Measurements from ENCODE around the gene VRK1. TPM values are rescaled to one million over a fixed set of nuclear protein-coding genes. Genes with fewer than 3 reads are reported as not detected.

The VRK1 gene
- total and polyA plus RNA-seq, 3 experiments from 2014 or later: 36.6 to 72.2 (median 67.0) TPM

DNA sequence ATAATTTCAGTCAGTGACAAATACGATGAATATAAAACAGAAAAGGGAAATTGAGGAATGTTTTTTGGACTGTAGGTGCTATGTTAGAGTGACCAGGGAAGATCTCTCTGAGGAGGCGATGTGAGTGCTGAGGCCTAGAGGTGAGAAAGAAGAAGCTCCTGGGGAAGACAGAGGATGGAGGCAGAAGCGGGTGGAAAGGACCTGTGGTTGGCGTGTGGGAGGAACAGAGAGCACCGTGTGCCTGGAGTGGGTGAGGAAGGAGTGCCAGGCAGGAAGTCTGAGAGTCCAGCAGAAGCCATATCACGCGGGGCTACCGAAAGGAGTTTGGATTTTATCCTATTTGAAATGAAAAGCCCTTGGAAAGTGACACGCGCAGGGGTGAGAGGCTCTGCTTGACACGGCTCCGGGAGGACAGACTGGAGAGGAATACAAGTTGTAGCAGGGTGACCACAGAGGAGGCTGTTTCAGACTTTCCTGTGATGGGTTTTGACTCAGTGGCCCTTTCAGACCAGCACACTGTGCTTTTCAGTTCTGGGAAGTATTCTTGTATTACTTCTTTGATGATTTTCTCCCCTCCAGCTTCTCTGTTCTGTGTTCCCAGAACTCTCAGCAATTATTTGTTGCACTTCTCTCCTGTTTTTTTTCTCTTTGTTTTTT is 96.9 kb downstream of the VRK1 start:
- no peaks in the 10 kb centered on the region for H3K27me3 ChIP-seq (ENCODE audit: insufficient read depth, low read length, poor library complexity, severe bottlenecking)
- no peaks in the 10 kb centered on the region for H3K36me3 ChIP-seq (ENCODE audit: insufficient read depth, low read length)
- H3K4me3 ChIP-seq (ENCODE audit: low read length): no peak overlapping the region
- no peaks in the 10 kb centered on the region for H3K4me1 ChIP-seq (ENCODE audit: insufficient read depth, low read length)
- Mint-ChIP-seq H3K36me3 (peaks cover 3 to 6% (median 5%) of the 10 kb centered on the region in 3 donors), H3K4me1 (no peaks in the 10 kb centered on the region), H3K9me3 (no peaks in the 10 kb centered on the region), H3K27ac (peak overlapping the region in 1 of 8 donors; percentile 43), H3K4me3 (no peak overlapping the region), H3K27me3 (no peaks in the 10 kb centered on the region)
- no peaks in the 10 kb centered on the region for H3K9me3 ChIP-seq (ENCODE audit: low read length)
- ChIA-PET CTCF (no interaction called here), POLR2A (interaction anchor here (0.6 kb wide), 1 partner anchor 36 kb away, joined by 3 read pairs; no protein-coding TSS in a partner anchor)
- DNase-seq: no peak
- H3K27ac ChIP-seq (ENCODE audit: low read depth, low read length): no peak overlapping the region

DNA sequence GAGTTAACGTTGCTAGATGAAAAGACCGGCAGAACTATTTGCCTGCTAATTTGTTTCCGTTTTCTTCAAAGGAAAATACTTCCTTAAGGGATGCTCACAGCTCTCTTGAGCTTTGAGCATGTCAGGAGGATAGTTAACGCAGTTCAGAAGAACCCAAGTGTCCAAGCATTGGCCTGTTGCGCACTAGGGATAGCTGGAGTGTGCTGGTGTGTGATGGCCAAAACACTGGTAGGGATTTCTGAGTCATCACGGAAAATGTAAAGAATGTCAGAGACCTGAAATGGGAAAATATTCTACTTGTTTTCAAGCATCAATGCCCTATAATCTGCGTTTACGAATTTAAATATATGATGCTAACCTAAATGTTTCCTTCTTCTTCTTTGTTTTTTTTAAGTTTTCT is 97.8 kb downstream of the VRK1 start:
- Histone ChIP-seq H3K27ac (ENCODE audit: low read depth, low read length) (no peak overlapping the region), H3K27me3 (ENCODE audit: insufficient read depth, low read length, poor library complexity, severe bottlenecking) (no peaks in the 10 kb centered on the region), H3K36me3 (ENCODE audit: insufficient read depth, low read length) (no peaks in the 10 kb centered on the region), H3K9me3 (ENCODE audit: low read length) (no peaks in the 10 kb centered on the region), H3K4me1 (ENCODE audit: insufficient read depth, low read length) (no peaks in the 10 kb centered on the region), H3K4me3 (ENCODE audit: low read length) (no peak overlapping the region)
- H3K27me3 Mint-ChIP-seq: no peaks in the 10 kb centered on the region
- H3K36me3 Mint-ChIP-seq: peaks cover 3 to 11% (median 5%) of the 10 kb centered on the region in 3 donors
- no peak overlapping the region for H3K4me3 Mint-ChIP-seq
- ChIA-PET POLR2A (no interaction called here), CTCF (no interaction called here)
- no peaks in the 10 kb centered on the region for H3K4me1 Mint-ChIP-seq
- peak overlapping the region in 1 of 8 donors; percentile 34 for H3K27ac Mint-ChIP-seq
- DNase-seq: no peak
- no peaks in the 10 kb centered on the region for H3K9me3 Mint-ChIP-seq

DNA sequence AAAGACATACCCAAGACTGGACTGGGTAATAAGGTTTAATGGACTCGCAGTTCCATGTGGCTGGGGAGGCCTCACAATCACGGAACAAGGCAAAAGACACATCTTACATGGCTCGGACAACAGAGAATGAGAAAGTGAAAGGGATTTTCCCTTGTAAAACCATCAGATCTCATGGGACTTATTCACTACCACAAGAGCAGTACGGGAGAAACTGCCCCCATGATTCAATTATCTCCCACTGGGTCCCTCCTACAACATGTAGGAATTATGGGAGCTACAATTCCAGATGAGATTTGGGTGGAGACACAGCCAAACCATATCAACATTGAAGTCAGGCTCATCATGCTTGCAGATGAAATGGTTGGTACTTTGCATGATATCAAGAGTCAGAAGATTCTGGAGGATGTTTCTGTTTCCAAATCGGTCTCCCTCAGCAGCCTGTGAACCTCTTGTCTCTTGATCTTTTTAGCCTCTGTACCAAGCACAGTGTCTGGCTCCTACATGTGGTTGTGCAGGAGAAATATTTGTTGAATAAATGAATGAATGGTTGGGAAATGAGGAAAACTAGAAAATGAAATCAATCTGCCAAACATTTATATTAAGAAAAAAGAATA is 98.6 kb downstream of the VRK1 start:
- no peaks in the 10 kb centered on the region for H3K27me3 Mint-ChIP-seq

DNA sequence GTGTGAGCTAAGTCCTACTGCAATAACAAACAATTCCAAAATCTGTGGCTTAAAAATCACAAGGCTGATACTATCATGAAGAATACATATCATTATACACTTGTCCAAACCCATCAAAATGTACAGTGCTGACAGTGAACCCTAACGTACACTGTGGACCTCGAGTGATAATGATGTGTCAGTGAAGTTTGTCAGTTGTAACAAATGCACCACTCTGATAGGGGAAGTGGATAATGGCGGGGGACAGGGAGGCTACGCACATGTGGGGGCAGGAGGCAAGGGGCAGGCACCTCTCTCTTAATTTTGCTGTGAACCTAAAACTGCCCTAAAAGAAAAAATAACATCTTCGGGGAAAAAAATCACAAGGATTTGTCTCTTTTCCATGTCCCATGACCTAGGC is 100.0 kb downstream of the VRK1 start:
- Histone ChIP-seq H3K27me3 (ENCODE audit: insufficient read depth, low read length, poor library complexity, severe bottlenecking) (no peaks in the 10 kb centered on the region), H3K27ac (ENCODE audit: low read depth, low read length) (no peak overlapping the region), H3K4me3 (ENCODE audit: low read length) (no peak overlapping the region), H3K9me3 (ENCODE audit: low read length) (no peaks in the 10 kb centered on the region), H3K4me1 (ENCODE audit: insufficient read depth, low read length) (no peaks in the 10 kb centered on the region), H3K36me3 (ENCODE audit: insufficient read depth, low read length) (no peaks in the 10 kb centered on the region)
- H3K4me3 Mint-ChIP-seq: no peak overlapping the region
- ChIA-PET POLR2A (no interaction called here), CTCF (no interaction called here)
- no peaks in the 10 kb centered on the region for H3K4me1 Mint-ChIP-seq
- H3K27ac Mint-ChIP-seq: no peak overlapping the region
- DNase-seq: no peak
- H3K9me3 Mint-ChIP-seq: no peaks in the 10 kb centered on the region
- H3K36me3 Mint-ChIP-seq: peaks cover 3 to 11% (median 5%) of the 10 kb centered on the region in 3 donors
- peaks cover 0 to 1% of the 10 kb centered on the region in 2 donors for H3K27me3 Mint-ChIP-seq

More for the DNA sequence above, 98.6 kb downstream of the VRK1 start:
- Histone ChIP-seq H3K27ac (ENCODE audit: low read depth, low read length) (no peak overlapping the region), H3K4me1 (ENCODE audit: insufficient read depth, low read length) (no peaks in the 10 kb centered on the region), H3K4me3 (ENCODE audit: low read length) (no peak overlapping the region), H3K27me3 (ENCODE audit: insufficient read depth, low read length, poor library complexity, severe bottlenecking) (no peaks in the 10 kb centered on the region), H3K36me3 (ENCODE audit: insufficient read depth, low read length) (no peaks in the 10 kb centered on the region), H3K9me3 (ENCODE audit: low read length) (no peaks in the 10 kb centered on the region)
- no peak overlapping the region for H3K27ac Mint-ChIP-seq
- H3K9me3 Mint-ChIP-seq: no peaks in the 10 kb centered on the region
- H3K4me3 Mint-ChIP-seq: no peak overlapping the region
- no peaks in the 10 kb centered on the region for H3K4me1 Mint-ChIP-seq
- ChIA-PET CTCF (no interaction called here), POLR2A (no interaction called here)
- no peak for DNase-seq
- H3K36me3 Mint-ChIP-seq: peaks cover 3 to 11% (median 5%) of the 10 kb centered on the region in 3 donors

DNA sequence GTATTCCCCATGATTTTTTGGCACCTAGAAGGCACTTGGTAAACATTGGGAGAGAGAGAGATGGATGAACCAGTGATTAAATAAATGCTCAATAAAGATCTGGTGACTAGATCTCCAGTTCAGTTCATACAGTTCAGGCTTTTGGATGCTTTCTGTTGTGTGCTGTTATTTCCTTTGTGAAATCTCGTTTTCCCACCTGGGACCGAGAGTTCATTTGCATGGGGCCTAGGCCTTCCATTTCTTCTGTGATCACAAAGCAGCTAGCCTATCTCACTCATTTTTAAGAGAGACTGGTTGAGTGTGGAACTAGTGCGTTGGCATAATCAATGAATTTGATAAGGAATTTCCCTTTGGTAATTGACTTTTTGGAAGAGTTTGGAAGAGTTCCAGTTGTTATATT is 104.0 kb downstream of the VRK1 start:
- POLR2A ChIA-PET: no interaction called here
- no peaks in the 10 kb centered on the region for H3K4me1 ChIP-seq (ENCODE audit: insufficient read depth, low read length)
- H3K4me3 ChIP-seq (ENCODE audit: low read length): no peak overlapping the region
- H3K36me3 Mint-ChIP-seq: peaks cover 1 to 5% (median 2%) of the 10 kb centered on the region in 3 donors
- no peak for DNase-seq
- H3K36me3 ChIP-seq (ENCODE audit: insufficient read depth, low read length): no peaks in the 10 kb centered on the region
- no peak overlapping the region for H3K27ac ChIP-seq (ENCODE audit: low read depth, low read length)
- CTCF ChIA-PET: no interaction called here
- H3K4me3 Mint-ChIP-seq: no peak overlapping the region
- H3K27ac Mint-ChIP-seq: no peak overlapping the region
- no peaks in the 10 kb centered on the region for H3K4me1 Mint-ChIP-seq
- H3K27me3 ChIP-seq (ENCODE audit: insufficient read depth, low read length, poor library complexity, severe bottlenecking): no peaks in the 10 kb centered on the region
- no peaks in the 10 kb centered on the region for H3K9me3 ChIP-seq (ENCODE audit: low read length)
- no peaks in the 10 kb centered on the region for H3K9me3 Mint-ChIP-seq
- peaks cover 0 to 3% of the 10 kb centered on the region in 2 donors for H3K27me3 Mint-ChIP-seq

DNA sequence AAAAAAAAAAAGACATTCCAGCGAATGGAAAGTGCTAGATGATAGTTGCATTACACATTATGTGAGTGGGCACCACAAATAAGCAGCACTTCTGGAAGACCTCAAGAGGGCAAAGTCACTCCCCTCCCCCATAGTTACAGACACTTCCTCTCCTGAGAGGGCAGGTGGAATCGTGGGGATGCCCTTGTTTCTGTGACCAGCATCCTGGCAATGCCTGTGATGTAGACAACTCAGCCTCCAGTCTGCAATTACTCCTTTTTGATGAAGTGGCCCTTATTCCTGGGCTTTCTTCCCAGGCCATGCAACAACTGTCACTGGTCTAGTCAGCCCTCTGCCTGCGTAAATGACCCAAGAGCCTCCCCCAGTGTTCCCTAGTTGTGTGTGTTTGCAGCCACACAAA is 104.8 kb downstream of the VRK1 start:
- ChIA-PET CTCF (no interaction called here), POLR2A (no interaction called here)
- H3K4me1 Mint-ChIP-seq: no peaks in the 10 kb centered on the region
- H3K4me3 ChIP-seq (ENCODE audit: low read length): no peak overlapping the region
- no peak for DNase-seq
- H3K9me3 Mint-ChIP-seq: no peaks in the 10 kb centered on the region
- peaks cover 0 to 3% of the 10 kb centered on the region in 2 donors for H3K27me3 Mint-ChIP-seq
- no peaks in the 10 kb centered on the region for H3K36me3 ChIP-seq (ENCODE audit: insufficient read depth, low read length)
- no peak overlapping the region for H3K4me3 Mint-ChIP-seq
- H3K27ac Mint-ChIP-seq: no peak overlapping the region
- no peaks in the 10 kb centered on the region for H3K4me1 ChIP-seq (ENCODE audit: insufficient read depth, low read length)
- no peaks in the 10 kb centered on the region for H3K9me3 ChIP-seq (ENCODE audit: low read length)
- H3K27me3 ChIP-seq (ENCODE audit: insufficient read depth, low read length, poor library complexity, severe bottlenecking): no peaks in the 10 kb centered on the region
- H3K27ac ChIP-seq (ENCODE audit: low read depth, low read length): no peak overlapping the region
- peaks cover 0 to 10% (median 2%) of the 10 kb centered on the region in 3 donors for H3K36me3 Mint-ChIP-seq

DNA sequence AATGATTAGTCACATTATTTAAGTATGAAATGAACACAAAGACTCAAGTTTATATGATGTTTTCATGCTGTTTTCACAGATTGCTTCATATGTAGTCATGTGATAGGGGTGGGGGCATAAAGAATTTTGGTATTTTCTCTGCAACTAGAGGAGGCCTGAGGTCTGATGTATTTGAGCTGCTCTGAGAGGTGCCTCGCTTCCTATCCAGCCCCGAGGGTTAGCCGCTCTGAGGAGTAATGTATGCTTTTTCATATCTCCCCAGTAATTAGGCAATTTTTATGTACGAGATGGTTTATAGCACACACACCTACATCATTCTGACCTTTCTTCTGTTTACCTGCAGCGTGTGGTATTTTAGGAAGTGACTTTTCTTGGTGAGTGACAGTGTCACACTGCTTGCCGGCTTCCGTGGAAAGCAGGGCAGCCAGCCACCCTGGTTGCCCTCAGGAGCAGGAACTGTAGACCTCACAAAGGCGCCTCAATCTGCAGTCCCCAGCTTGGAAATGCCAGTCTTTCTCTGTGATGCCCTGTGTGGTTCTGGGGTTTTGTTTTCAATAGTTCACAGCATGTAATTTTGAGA is 106.4 kb downstream of the VRK1 start:
- peaks cover 0 to 19% (median 5%) of the 10 kb centered on the region in 3 donors for H3K36me3 Mint-ChIP-seq
- Histone ChIP-seq H3K27me3 (ENCODE audit: insufficient read depth, low read length, poor library complexity, severe bottlenecking) (no peaks in the 10 kb centered on the region), H3K36me3 (ENCODE audit: insufficient read depth, low read length) (no peaks in the 10 kb centered on the region), H3K27ac (ENCODE audit: low read depth, low read length) (no peak overlapping the region), H3K4me3 (ENCODE audit: low read length) (no peak overlapping the region), H3K9me3 (ENCODE audit: low read length) (no peaks in the 10 kb centered on the region), H3K4me1 (ENCODE audit: insufficient read depth, low read length) (no peaks in the 10 kb centered on the region)
- CTCF ChIA-PET: no interaction called here
- no peak overlapping the region for H3K4me3 Mint-ChIP-seq
- peak overlapping the region in 1 of 8 donors; percentile 92 for H3K27ac Mint-ChIP-seq
- POLR2A ChIA-PET: no interaction called here
- no peak for DNase-seq
- peaks cover 0 to 4% (median 2%) of the 10 kb centered on the region in 5 donors for H3K9me3 Mint-ChIP-seq
- peaks cover 0 to 3% of the 10 kb centered on the region in 2 donors for H3K27me3 Mint-ChIP-seq
- H3K4me1 Mint-ChIP-seq: no peaks in the 10 kb centered on the region

DNA sequence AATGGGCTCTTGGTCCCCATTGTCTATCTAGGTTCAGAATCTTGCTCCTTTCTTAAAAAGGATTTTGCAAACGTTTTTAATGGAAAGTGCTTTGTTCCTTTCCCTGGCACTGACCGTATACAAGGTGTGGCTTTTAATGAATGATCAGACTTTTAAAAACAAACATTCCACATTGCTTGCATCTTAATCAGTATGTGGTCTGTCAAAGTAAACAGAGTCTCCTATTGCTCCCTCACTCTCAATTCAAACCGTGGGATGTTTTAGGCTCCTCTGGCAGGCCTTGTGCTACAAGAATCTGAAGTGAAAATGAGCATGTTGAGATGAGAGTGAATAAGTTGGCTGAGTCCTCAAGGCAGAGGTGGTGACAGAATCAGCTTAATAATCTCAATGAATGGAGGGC is 107.0 kb downstream of the VRK1 start:
- no peak for DNase-seq
- H3K9me3 Mint-ChIP-seq: peaks cover under 1 to 8% (median 6%) of the 10 kb centered on the region in 5 donors
- ChIA-PET CTCF (no interaction called here), POLR2A (no interaction called here)
- H3K4me3 Mint-ChIP-seq: no peak overlapping the region
- Histone ChIP-seq H3K4me3 (ENCODE audit: low read length) (no peak overlapping the region), H3K4me1 (ENCODE audit: insufficient read depth, low read length) (no peaks in the 10 kb centered on the region), H3K27ac (ENCODE audit: low read depth, low read length) (no peak overlapping the region), H3K9me3 (ENCODE audit: low read length) (no peaks in the 10 kb centered on the region), H3K36me3 (ENCODE audit: insufficient read depth, low read length) (no peaks in the 10 kb centered on the region), H3K27me3 (ENCODE audit: insufficient read depth, low read length, poor library complexity, severe bottlenecking) (no peaks in the 10 kb centered on the region)
- peaks cover 0 to 3% of the 10 kb centered on the region in 2 donors for H3K27me3 Mint-ChIP-seq
- H3K36me3 Mint-ChIP-seq: peaks cover 0 to 26% (median 5%) of the 10 kb centered on the region in 3 donors
- no peaks in the 10 kb centered on the region for H3K4me1 Mint-ChIP-seq
- H3K27ac Mint-ChIP-seq: no peak overlapping the region
